HG03103 (cell line): ENCODE measurements around the gene NMNAT1.
"Not testable (repeated sequence)": the region's sequence is repeated elsewhere in the genome, so short reads cannot be mapped to it uniquely, and the experiment has no call there.

Source experiments
- ATAC-seq: cut with Tn5 transposase; IDR thresholded peaks from one replicate; pipeline ENCODE4 v1.9.1; 2021; ENCODE audit warnings: low read depth; ENCODE audit not compliant: unreplicated experiment

The NMNAT1 gene

GRCh38 chr1:9917901-9918300 lies 25.4 kb upstream of the NMNAT1 start:
- no peak for ATAC-seq

- ATAC-seq, result no peak
Measured at GRCh38 chr1:9920606-9921005, 22.7 kb upstream of the NMNAT1 start.

GRCh38 chr1:9922342-9922741 lies 20.9 kb upstream of the NMNAT1 start:
- ATAC-seq, result no peak

GRCh38 chr1:9927259-9927658 lies 16.0 kb upstream of the NMNAT1 start:
- no peak for ATAC-seq

- ATAC-seq, result no peak
Measured at GRCh38 chr1:9929431-9930385, 13.6 kb upstream of the NMNAT1 start.

GRCh38 chr1:9942399-9942938 lies 806 bp upstream of the NMNAT1 start:
- ATAC-seq, result no peak

- ATAC-seq, result no peak
Measured at GRCh38 chr1:9946315-9946714, 3.0 kb downstream of the NMNAT1 start.

GRCh38 chr1:9957726-9958125 lies 14.5 kb downstream of the NMNAT1 start:
- ATAC-seq, result no peak

- no peak for ATAC-seq
Measured at GRCh38 chr1:9960011-9960410, 16.7 kb downstream of the NMNAT1 start.

- no peak for ATAC-seq
Measured at GRCh38 chr1:9960706-9961562, 17.7 kb downstream of the NMNAT1 start.

GRCh38 chr1:9984253-9984652 lies 41.0 kb downstream of the NMNAT1 start:
- no peak for ATAC-seq

GRCh38 chr1:9985001-9985400 lies 41.7 kb downstream of the NMNAT1 start:
- no peak for ATAC-seq

GRCh38 chr1:9989773-9990172 lies 46.5 kb downstream of the NMNAT1 start:
- ATAC-seq, result no peak

- no peak for ATAC-seq
Measured at GRCh38 chr1:9990944-9991343, 47.7 kb downstream of the NMNAT1 start.

GRCh38 chr1:9992910-9993309 lies 49.6 kb downstream of the NMNAT1 start:
- no peak for ATAC-seq

- no peak for ATAC-seq
Measured at GRCh38 chr1:9993561-9994075, 50.3 kb downstream of the NMNAT1 start.

GRCh38 chr1:9996624-9997582 lies 53.6 kb downstream of the NMNAT1 start, which contains the start of gene RBP7:
TSS of gene RBP7 (plus strand) at chr1:9997228. CDS start at chr1:9997259, 31 bp downstream.
- no peak for ATAC-seq

GRCh38 chr1:10001016-10001665 lies 57.9 kb downstream of the NMNAT1 start:
- ATAC-seq, result no peak

- ATAC-seq, result not testable (repeated sequence)
Measured at GRCh38 chr1:10005248-10005647, 62.0 kb downstream of the NMNAT1 start.
